Cortex of kidney (tissue), 1 donor: Measurements from ENCODE around the gene SEC14L1.
"Not testable (repeated sequence)": the region's sequence is repeated elsewhere in the genome, so short reads cannot be mapped to it uniquely, and the experiment has no call there.

Source experiments
- DNase-seq: peaks from one replicate; lab custom pipeline; 2025; lab: John Stamatoyannopoulos, UW

The SEC14L1 gene

GRCh38 chr17:77140878-77141767 lies at the start of gene SEC14L1:
SEC14L1 (plus strand) TSS chr17:77140969; CDS start chr17:77143597, 2,628 bp downstream.
- no peak for DNase-seq

DNA sequence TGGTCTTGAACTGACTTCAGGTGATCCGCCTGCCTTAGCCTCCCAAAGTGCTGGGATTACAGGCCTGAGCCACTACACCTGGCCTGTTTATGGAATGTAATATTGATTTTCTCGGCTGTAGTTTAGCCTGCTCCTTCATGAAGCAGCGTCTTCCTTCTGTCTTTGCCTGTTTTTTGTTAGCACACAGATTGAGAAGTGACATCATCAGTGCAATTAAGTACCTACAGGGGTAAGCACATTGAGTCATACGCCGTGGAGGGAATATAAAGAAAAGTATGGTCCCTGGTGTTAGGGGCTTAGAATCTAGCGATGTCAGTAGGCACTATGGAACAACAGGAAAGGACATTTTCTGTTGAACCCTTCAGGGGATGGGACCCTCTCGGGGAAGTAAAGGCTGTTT lies 48.7 kb upstream of the SEC14L1 start:
- DNase-seq: no peak

DNA sequence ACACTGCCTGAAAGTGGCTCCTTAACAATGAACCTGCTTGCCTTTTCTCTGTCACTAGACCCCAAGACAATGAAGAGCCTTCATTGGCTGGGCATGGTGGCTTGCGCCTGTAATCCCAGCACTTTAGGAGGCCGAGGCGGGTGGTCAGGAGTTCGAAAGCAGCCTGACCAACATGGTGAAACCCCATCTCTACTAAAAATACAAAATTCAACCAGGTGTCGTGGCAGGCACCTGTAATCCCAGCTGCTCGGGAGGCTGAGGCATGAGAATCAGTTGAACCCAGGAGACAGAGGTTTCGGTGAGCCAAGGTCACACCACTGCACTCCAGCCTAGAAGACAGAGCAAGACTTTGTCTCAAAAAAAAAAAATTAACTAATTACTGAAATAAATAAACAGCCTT lies 45.3 kb upstream of the SEC14L1 start:
- no peak for DNase-seq

DNA sequence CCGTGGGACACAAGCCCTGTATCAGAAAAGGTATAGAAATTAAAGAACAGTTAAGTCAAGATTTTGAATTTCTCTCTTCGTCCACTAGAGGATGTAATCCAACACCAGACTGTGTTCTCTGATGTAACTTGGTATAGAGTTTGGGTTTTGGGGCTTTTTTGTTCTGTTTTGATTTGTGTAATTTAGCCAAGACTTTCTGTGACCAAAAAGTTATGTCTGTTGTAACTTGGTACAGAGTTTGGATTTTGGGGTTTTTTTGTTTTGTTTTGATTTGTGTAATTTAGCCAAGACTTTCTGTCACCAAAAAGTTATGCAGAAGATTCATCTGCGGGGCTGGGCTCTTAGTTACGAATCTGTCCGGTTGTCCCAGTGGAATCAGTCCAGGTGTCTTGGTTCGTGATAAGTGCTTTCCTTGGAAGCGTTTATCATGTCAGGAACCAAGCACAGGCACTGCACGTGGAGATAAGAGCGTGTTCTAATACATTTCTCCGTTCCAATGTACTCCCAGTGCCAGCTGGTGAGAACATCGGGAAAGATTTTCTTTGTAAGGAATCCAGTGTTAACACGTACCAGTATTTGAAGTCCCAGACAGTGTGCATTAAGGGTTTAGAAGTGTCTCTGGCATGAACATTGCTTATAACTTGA lies 44.1 kb upstream of the SEC14L1 start:
- DNase-seq: no peak

- no peak for DNase-seq
Measured at GRCh38 chr17:77097631-77098180, 43.1 kb upstream of the SEC14L1 start.

DNA sequence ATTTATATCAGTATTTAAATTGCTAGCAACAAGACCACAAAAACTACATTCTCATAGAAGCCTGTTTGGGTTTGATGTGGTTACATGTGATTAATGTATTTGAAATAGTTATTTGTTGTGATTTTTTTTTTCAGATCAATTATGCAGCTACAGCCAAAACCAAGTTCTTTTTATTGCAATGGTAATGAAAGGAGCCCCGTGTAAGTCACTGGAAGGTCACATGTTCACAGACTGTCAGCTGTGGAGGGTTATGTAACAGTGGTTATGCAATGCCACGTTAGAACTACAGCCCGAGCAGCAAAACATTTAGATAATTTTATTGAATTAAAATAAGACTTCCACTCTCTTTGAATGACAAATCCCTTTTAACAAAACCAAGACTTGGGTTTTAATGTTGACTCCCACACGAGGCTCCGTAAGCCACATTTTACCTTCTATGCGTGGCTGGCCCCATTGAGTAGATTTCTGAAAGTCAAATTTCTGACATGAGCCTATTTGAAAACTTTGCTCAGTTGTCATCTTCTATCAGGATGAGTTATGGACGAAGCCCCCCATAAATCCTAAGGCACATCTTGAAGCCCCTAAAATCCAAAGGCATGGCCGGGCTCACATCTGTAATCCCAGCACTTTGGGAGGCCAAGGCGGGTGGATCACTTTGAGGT lies 41.8 kb upstream of the SEC14L1 start:
- DNase-seq: no peak

DNA sequence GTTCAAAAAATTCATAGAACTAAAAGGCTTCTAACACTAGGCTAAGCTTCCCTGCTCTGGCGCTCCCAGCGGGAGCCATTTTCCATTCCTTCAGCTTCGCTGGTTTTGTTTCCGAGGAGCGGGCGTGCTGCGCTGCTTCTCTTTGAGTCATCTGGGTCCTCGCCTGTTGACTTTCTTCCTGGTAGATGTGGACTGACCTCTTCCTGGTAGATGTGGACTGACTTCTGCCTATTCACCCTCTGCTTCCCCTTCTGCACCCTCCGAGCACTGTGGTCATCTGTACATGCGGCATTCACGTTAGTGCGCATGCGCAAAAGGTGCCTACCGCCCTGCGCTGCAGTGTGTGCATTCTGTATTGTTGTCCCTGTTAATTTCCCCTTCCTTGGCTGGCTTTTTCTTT lies 40.8 kb upstream of the SEC14L1 start:
- DNase-seq: no peak

GRCh38 chr17:77101521-77102410 lies 39.0 kb upstream of the SEC14L1 start:
- DNase-seq: no peak

GRCh38 chr17:77102411-77103134 lies 38.2 kb upstream of the SEC14L1 start:
- DNase-seq: not testable (repeated sequence)

DNA sequence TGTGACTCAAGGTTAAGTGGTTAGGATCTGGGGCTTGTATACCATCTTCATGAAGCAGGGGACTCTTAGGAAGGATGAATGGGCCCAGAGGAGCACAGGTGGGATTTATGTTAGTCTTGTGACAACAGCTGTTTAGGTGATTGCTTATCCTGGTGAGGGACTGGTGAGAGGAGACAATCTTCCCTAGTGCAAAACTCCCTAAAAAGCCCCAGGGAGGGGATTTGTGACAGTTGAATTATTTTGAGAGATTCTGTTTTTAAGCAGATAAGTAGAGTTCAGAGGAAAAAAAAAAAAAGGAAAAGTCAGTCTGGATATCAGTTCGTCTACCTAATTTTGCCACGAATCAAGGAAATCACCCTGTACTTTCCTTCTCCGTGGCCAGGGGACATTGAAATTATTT lies 35.1 kb upstream of the SEC14L1 start:
- no peak for DNase-seq

DNA sequence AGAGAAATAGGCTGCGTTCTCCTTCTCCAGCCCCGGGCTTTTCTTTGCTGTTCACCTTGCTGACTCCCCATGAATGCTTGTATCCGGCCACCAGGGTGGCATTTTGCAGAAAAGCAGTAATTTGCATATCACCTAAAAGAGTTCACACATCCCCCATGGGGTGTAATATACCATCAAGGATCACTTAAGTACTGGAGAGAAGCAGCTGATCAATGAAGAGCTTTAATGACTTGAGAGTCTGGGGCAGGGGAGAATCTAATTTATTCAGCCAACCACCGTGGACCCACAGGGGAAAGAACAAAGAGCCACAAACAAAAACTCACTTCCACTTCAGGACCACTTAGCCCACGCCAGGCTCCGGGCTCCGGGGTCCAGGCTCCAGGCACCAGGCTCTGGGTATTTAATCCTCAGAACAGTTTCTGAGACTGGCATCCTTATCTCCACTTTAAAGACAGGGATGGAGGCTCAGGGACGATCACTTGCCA lies 33.9 kb upstream of the SEC14L1 start:
- DNase-seq: no peak

GRCh38 chr17:77107506-77108433 lies 33.0 kb upstream of the SEC14L1 start:
- DNase-seq: no peak

DNA sequence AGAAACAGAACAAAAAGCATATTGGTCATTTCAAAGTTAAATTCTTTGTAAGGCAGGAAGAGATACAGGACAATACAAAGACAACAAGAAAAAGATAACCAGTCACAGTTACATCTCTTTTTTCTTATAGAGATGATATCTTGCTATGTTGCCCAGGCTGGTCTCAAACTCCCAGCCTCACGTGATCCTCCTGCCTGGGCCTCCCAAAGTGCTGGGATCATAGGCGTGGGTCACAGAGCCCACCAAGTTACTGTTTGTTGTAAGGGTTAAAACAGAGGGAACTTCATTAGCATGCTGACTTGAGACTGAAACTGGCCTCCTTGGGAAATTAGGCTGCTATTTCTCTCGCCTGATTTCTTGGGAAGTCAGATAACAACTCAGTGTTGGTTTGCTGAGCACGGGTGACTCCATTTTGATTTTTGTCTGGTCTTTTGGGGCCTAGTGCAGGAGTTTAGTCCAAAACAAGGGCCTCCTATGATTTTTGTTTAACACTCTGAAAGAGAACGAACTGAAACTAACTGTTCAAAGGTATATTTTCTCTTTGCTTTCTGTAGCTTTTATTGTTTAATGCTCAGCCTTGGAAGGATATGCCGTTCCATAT lies 31.5 kb upstream of the SEC14L1 start:
- no peak for DNase-seq

- DNase-seq: no peak
Measured at GRCh38 chr17:77109764-77110359, 30.9 kb upstream of the SEC14L1 start.

- not testable (repeated sequence) for DNase-seq
Measured at GRCh38 chr17:77111165-77111933, 29.4 kb upstream of the SEC14L1 start.

- no peak for DNase-seq
Measured at GRCh38 chr17:77111934-77112296, 28.9 kb upstream of the SEC14L1 start.

GRCh38 chr17:77115510-77115909 lies 25.3 kb upstream of the SEC14L1 start:
- DNase-seq: no peak

- DNase-seq: no peak
Measured at GRCh38 chr17:77115947-77116346, 24.8 kb upstream of the SEC14L1 start.
